GM18498 (cell line): Measurements from ENCODE around the gene GNG3.
"Not testable (repeated sequence)": the region's sequence is repeated elsewhere in the genome, so short reads cannot be mapped to it uniquely, and the experiment has no call there.

Experiments
- ATAC-seq: cut with Tn5 transposase; IDR thresholded peaks from one replicate; pipeline ENCODE4 v1.9.1; 2021; ENCODE audit warnings: mild to moderate bottlenecking, moderate library complexity; ENCODE audit not compliant: unreplicated experiment

The GNG3 gene

GRCh38 chr11:62687508-62688396, 19.7 kb upstream of the GNG3 start:
- ATAC-seq: no peak

DNA sequence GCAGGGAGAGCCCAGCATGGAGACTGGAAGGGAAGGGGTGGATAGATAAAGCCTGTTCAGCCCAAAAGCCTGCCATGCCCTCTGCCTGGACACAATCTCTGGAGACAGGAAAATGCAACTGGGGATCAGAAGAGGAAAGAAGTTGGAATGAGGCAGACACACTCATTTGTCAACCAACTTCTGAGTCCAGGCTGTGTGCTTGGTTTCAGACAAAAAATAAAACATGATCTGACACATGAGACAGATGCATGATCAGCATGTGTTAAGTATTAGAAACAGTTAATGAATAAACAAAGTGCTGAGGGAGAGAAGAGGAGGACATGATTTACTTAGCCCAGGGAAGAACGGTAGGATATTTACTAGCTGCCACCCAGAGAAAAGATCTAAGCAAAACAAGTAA, 19.0 kb upstream of the GNG3 start:
- no peak for ATAC-seq

- no peak for ATAC-seq
Observed at GRCh38 chr11:62689421-62690183, 17.9 kb upstream of the GNG3 start, which contains the start of gene LRRN4CL. Gene LRRN4CL, minus strand, starts transcription at chr11:62689530. Its CDS starts 1,022 bp downstream, at chr11:62688508.

- ATAC-seq: not testable (repeated sequence)
Observed at GRCh38 chr11:62693624-62694023, 13.9 kb upstream of the GNG3 start.

DNA sequence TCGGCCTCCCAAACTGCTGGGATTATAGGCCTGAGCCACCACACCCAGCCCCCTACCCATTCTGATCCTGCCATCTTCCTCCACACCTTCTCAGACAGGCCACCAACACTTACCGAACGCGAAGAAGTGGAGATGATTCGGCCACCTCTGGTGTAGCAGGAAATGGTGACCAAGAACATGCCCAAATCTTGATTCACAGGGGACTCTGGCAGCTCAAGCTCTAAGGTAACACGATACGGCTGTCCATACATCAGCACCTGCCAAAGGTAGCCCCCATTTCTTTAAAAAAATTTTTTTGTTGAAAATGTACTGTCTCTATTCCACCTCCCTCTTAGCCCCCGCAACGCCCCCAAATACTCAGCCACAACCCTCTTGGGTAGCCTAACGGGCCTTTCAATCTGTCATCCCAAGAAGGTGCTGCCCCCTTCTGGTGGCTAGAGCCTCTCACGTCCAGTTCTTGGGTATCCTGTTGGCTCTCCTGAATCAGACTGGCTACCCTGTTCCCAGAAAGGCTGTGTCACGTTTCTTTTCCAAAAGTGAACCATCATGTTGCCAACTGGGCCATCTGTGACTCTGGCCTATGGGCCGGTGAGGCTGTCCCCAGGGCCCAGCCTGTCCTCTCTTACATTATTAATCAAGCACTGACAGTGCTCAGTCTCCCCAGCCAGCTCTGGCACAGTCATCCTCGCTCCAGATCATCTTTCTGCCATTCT, 12.9 kb upstream of the GNG3 start:
- ATAC-seq: no peak

- no peak for ATAC-seq
Observed at GRCh38 chr11:62702246-62702645, 5.2 kb upstream of the GNG3 start.

- ATAC-seq: not testable (repeated sequence)
Observed at GRCh38 chr11:62703921-62704320, 3.6 kb upstream of the GNG3 start.

DNA sequence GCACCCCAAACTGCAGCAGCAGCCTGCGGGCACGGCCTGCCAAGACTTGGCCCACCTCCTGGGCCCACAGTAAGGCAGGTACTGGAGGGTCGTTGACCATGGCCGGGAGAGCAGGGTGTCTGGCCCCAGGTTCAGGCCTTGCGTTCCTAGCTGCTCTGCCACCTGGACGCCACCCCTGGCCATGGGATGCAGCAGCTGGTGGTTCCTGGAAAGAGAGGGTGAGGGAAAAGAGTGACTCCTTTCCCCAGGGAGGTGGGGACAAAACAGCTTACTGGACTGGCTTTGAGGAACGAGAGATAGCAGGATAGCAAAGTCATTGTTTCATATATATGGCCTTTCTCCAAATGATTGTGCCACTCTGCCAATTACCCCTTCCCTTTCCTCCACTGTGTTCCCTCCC, 2.1 kb upstream of the GNG3 start:
- ATAC-seq: no peak

DNA sequence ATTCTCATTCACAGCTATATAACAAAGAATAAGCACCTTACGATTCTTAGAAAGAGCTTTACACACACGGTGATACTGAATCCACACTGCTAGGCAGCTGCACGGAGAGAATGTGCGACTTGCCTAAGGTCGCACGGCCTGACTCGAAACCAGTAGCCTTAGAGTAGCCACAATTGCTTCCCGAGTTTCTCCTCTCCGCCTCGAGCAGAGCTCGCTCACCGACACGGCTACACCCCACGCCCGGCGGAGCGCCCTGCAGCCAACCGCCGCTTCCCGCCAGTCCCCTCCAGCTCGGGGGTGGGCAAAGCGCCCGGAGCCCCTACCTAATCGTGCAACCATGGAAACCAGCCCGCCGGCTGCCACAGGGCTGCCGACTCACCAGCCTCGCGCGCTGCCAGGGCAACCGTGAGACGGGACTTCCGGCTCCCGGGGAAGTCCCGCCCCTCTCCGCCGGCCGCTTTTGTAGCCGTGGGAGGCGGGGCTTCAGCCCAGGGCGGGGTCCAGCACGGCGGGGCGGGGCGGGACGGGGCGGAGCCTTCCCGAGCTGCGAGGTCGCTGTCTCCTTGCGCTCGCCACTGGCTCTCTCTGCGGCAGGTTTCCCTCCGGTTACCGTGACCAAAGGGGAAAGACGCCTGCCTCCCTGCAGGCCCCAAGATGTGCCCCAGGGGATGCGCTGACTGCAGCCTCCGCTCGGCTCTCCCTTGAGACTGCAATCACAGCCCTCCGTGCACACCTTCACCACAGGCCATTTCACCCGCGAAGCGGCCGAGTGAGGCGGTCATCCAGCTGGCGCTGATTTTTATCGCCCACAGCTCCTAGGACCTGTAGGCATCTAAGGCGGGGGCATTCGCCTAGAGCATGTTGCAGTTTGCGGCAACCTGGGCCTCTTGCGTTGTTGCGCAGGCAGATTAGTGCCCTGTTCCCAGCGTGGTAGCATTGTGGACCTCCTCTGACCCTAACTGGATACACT, 1.3 kb upstream of the GNG3 start:
- peak; percentile 65 for ATAC-seq

- ATAC-seq: no peak
Observed at GRCh38 chr11:62706850-62707247, 627 bp upstream of the GNG3 start.

DNA sequence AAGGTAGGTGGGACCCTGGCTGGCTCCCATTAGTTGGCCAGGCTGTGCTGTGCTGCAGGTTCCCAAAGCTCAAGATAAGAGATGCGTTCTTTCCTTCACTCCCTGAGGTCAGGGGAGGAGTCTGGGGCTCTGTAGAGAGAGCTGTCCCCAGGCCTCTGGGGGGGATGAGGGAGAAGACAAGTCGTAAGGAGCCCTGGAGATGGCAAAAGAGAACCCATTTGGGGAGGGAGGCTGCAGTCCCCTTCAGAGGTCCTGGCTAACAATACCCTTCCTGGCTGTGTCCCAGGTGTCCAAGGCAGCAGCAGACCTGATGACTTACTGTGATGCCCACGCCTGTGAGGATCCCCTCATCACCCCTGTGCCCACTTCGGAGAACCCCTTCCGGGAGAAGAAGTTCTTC, 916 bp downstream of the GNG3 start:
- ATAC-seq: no peak

- no peak for ATAC-seq
Observed at GRCh38 chr11:62708793-62709192, 1.3 kb downstream of the GNG3 start.

GRCh38 chr11:62709247-62710000, 1.9 kb downstream of the GNG3 start:
- ATAC-seq: peak; percentile 70

DNA sequence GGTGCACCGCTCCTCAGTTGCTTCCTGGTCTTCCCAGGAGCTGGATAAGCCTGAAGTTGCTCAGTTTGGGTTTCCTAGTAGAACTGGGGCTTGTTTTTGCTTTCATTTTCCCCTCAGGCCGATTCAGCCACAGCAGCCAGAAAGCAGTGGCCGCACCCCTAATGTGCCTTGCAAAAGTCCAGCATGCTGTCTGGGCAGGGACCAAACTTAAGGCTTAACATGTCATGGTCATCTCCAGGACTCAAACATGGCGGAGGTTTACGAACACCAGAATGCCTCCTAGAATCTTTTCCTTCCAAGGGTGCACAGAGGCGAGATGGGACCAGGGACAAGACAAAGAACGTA, 2.5 kb downstream of the GNG3 start:
- ATAC-seq: peak; percentile 10

- ATAC-seq: no peak
Observed at GRCh38 chr11:62712276-62712812, 4.9 kb downstream of the GNG3 start.

GRCh38 chr11:62712861-62713260, 5.4 kb downstream of the GNG3 start:
- ATAC-seq: no peak

GRCh38 chr11:62713343-62713742, 5.9 kb downstream of the GNG3 start:
- ATAC-seq: no peak

DNA sequence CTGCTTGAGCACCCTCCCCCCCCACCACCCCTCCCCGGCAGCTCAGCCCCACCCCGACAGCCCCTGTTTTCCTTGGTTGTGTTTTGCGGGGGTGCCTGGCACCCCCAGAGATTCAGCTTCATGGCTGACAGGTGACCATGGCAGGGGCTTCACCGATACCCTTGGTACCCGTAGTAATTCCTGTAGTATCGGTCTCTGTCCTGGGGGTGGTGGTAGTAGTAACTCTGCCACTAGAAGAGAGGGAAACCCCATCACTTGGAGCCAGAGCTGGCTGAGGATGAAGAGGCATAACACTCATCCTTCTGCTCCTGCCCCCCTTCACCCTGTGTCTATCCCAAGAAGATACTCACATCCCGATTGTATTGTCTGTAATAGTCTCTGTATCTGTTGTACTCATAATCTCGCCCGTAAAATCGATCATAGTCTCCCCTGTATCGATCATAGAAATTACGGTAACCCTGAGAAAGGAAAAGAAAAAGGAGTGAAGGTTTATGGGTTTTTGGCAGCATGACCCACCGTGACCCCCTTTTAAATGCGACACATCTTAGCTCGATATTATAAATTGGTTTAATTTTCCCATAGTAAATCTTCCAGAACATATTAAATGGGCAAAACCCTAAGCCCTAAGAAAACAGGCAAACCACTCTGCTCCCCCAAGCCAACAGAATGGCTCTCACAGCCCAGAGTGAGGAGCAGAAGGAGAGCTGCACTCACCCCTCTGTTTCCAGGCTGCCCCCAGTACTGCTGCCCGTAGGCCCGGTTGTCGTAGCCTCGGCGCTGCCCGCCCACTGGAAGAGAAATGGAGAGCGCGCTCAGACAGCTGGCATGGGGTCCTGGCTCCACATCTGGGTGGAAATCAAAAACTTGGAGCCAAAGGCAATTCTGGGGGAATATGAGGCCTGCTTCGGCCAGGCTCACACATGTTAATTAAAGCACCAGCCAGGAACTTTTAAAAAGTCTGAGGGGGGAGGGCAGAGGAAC, 8.0 kb downstream of the GNG3 start:
- no peak for ATAC-seq
